Measurements from ENCODE around the gene PTRHD1.

Gene PTRHD1

DNA sequence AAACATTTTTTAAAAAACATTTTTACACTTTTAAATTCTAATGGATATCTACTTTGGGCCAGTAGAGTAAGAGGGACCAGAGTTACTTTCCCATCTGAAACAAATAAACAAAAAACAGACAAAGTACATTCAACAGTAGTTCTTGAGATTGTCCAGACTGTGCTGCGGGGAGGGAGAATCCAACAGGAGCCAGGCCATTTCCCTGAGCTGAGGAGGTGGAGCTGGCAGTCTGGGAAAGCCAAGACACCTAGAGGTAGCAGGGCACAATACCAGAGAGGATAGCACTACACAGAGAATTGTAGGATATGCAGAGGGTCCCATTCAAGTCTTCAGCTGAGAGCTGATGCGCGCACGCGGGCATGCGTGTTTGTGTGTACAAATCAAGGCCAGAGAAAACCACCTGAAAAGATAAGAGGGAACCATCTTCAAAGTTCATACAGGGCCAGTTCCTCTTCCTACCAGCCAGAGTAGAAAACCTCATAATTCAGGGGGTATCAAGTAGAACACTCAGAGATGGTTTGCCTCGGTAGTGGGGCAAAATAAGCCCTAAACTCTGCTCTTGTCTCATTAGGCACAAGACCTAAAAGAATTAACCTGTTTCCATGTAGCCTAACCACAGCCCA is 44.0 kb downstream of the PTRHD1 start:
- DNase-seq: no peak

DNA sequence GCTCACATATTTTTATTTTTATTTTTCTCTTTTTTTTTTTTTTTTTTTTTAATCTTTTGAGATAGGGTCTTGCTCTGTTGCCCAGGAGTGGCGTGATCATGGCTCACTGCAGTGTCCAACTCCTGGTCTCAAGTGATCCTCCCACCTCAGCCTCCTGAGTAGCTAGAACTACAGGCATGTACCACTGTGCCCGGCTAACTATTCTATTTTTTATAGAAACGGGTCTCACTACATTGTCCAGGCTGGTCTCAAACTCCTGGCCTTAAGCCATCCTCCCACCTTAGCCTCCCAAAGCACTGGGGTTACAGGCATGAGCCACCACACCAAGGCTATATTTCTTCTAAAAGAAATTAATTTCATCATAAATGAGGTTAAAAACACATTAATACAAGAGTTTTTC is 45.9 kb downstream of the PTRHD1 start:
- no peak for DNase-seq

DNA sequence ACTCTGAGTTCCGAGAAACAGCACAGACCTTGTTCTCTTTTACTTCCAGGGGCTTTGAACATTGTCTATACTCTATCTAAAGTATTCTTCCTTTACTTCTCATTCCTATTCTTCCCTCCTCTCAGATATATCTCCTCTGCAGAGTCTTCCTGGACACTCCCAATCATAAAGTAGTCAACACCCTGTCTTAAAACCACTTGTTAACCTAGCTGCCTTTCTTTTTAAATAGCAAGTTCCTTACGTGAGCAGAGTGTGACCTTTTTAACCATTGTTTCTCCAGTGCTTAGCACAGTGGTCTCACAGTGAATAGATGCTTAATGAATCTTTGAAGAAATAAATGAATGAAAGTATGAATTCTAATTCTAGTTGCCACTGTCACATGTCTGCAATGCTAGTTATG is 47.4 kb downstream of the PTRHD1 start:
- no peak for DNase-seq

DNA sequence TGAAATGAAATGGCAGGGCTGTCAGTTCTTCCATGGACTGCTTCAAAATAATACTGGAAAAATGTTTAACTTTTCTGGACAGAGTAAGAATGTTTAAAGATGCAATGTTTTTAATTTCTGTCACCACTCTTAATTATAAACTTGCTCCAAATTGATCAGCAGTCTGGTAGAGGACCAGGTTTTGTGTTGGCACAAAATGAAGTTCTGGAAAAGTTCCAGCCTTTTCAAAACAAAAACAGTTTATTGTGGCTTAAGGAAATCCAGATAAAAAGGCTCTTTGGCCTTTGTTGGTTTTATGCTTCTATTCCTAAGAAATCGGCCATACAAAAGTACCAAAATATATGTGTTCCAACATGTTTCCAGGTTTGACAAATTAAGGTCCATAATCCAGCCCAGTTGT is 48.8 kb downstream of the PTRHD1 start:
- DNase-seq: no peak

DNA sequence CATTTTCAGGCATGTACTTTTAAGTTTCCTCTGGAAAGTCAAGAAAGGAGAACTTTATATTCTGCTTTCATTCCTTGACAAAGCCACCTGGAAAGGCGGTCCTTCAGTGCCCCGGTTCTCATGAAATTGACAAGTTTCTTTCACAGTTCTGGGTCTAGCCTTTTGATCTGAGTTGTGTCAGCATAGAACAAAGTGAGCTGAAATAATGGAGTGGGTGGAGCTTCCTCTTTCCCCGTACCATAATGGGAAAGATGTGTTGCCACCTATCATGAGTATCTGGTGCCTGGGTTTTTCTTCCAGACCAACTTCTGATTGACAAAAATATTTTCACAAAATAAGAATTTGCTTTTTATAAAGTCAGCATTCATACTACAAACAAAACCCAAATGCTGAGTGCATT is 49.3 kb downstream of the PTRHD1 start:
- no peak for DNase-seq

DNA sequence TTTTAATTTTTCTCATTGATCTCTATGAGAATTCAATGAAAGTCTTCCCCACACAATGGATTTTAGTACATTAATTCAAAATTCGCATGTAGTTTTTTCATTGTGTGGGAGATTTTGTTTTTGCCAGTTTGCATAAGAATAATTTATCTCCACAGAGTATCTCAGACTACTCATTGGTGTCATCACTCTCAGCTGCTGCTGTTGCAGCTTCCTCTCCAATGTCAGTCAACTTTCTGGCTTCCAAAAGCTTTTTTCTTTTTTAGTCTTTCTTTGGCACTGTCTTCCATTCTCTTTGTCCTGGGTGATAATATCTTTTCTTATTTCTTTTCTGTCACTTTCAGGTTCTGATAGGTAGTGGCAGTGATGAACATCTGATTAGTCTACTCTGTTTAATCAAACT is 50.5 kb downstream of the PTRHD1 start:
- DNase-seq: no peak

DNA sequence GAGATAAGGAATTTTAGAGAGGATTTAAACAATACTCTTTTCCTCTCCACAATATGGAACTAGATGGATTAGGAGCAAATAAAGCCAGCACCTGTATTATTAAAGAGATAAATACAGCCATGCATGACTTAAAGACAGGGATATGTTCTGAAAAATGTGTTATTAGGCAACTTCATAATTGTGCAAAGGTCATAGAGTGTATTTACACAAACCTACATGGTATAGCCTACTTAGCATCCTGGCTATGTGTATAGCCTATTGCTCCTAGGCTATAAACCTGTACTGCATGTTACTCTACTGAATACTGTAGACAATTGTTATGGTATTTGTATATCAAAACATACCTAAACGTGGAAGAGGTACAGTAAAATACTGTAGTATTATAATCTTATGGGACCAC is 53.0 kb downstream of the PTRHD1 start:
- no peak for DNase-seq

All from stimulated activated CD4-positive, alpha-beta T cell treated with anti-CD3 and anti-CD28 coated beads, Interleukin-4, amount 100 ng/mL, for 1 hour (primary cell).